ENCODE data around the gene ATXN1. TPM values are rescaled to one million over a fixed set of nuclear protein-coding genes. Genes with fewer than 3 reads are reported as not detected.
A peak's percentile ranks its signal among the peaks of the same experiment; 100 is the strongest.

Gene ATXN1
- total RNA-seq, 1 donor = 45.3 TPM

- no peak for DNase-seq (ENCODE audit: low read depth)
- no peak overlapping the region for H3K4me3 ChIP-seq (ENCODE audit: low read depth, low read length)
- TF ChIP-seq CTCF (IDR thresholded peaks at IDR 0.05; ENCODE audit: insufficient read depth, low read depth, low read length) = no peak
Observed at GRCh38 chr6:16476861-16477260, 284.4 kb downstream of the ATXN1 start.

- no peak overlapping the region for H3K4me3 ChIP-seq (ENCODE audit: low read depth, low read length)
- TF ChIP-seq CTCF (IDR thresholded peaks at IDR 0.05; ENCODE audit: insufficient read depth, low read depth, low read length) = no peak
- no peak for DNase-seq (ENCODE audit: low read depth)
Observed at GRCh38 chr6:16475494-16475781, 285.8 kb downstream of the ATXN1 start.

- no peak for TF ChIP-seq CTCF (IDR thresholded peaks at IDR 0.05; ENCODE audit: insufficient read depth, low read depth, low read length)
- no peak for DNase-seq (ENCODE audit: low read depth)
Observed at GRCh38 chr6:16474772-16475493, 286.3 kb downstream of the ATXN1 start.

GRCh38 chr6:16473908-16474771 lies 287.1 kb downstream of the ATXN1 start:
- H3K4me3 ChIP-seq (ENCODE audit: low read depth, low read length) = no peak overlapping the region
- DNase-seq (ENCODE audit: low read depth) = no peak
- TF ChIP-seq CTCF (IDR thresholded peaks at IDR 0.05; ENCODE audit: insufficient read depth, low read depth, low read length) = no peak

More at GRCh38 chr6:16474772-16475493, 286.3 kb downstream of the ATXN1 start:
- H3K4me3 ChIP-seq (ENCODE audit: low read depth, low read length) = no peak overlapping the region

- no peak overlapping the region for H3K4me3 ChIP-seq (ENCODE audit: low read depth, low read length)
- no peak for DNase-seq (ENCODE audit: low read depth)
- no peak for TF ChIP-seq CTCF (IDR thresholded peaks at IDR 0.05; ENCODE audit: insufficient read depth, low read depth, low read length)
Observed at GRCh38 chr6:16473184-16473907, 287.9 kb downstream of the ATXN1 start.

- TF ChIP-seq CTCF (IDR thresholded peaks at IDR 0.05; ENCODE audit: insufficient read depth, low read depth, low read length) = no peak
- H3K4me3 ChIP-seq (ENCODE audit: low read depth, low read length) = no peak overlapping the region
- DNase-seq (ENCODE audit: low read depth) = peak; percentile 89
Observed at GRCh38 chr6:16472349-16473069, 288.8 kb downstream of the ATXN1 start.
